Fibroblast of lung (primary cell): ENCODE results near the gene RASSF5. TPM values are rescaled to one million over a fixed set of nuclear protein-coding genes. Genes with fewer than 3 reads are reported as not detected.

ENCODE experiments used
- DNase-seq, 2 donors: peaks; one replicate each; pipeline versions ENCODE4 v3.0.0 to v3.0.0-alpha.2; 2010; ENCODE audit warnings: low read depth in 2 of 2
- H2AFZ ChIP-seq: 2 replicates; pipeline ENCODE4 v1.5.1; 2012; ENCODE audit warnings: low read length, control low read depth, inconsistent platforms
- H3K27ac ChIP-seq: 2 replicates; pipeline ENCODE4 v1.5.1; 2011; ENCODE audit warnings: low read length, control low read depth; ENCODE audit not compliant: insufficient read depth
- H3K27me3 ChIP-seq: 2 replicates; pipeline ENCODE4 v1.5.1; 2011; ENCODE audit warnings: mild to moderate bottlenecking, low read length; ENCODE audit not compliant: control insufficient read depth, insufficient read depth
- H3K36me3 ChIP-seq: 2 replicates; pipeline ENCODE4 v1.5.1; 2011; ENCODE audit warnings: low read length; ENCODE audit not compliant: control insufficient read depth, insufficient read depth
- H3K4me1 ChIP-seq: 2 replicates; pipeline ENCODE4 v1.5.1; 2011; ENCODE audit warnings: low read length; ENCODE audit not compliant: control insufficient read depth, insufficient read depth; ENCODE audit errors: extremely low read depth
- H3K4me2 ChIP-seq: 2 replicates; pipeline ENCODE4 v1.5.1; 2011; ENCODE audit warnings: low read length, control low read depth; ENCODE audit not compliant: insufficient read depth; ENCODE audit errors: extremely low read depth
- H3K4me3 ChIP-seq, 4 experiments: fragments of 200-600 bp in 1 of 4; sonication (generic) in 1 of 4; replicated peaks in 1 of 4; 2 replicates each; pipeline ENCODE4 v1.5.1; 2011 to 2016; ENCODE audit warnings: low read length in 4 of 4, low read depth in 3 of 4, mild to moderate bottlenecking in 3 of 4, control low read depth in 2 of 4, inconsistent platforms in 1 of 4, mixed read lengths in 1 of 4; ENCODE audit not compliant: insufficient read depth in 1 of 4; ENCODE audit errors: control extremely low read depth in 1 of 4
- H3K79me2 ChIP-seq: 2 replicates; pipeline ENCODE4 v1.5.1; 2012; ENCODE audit warnings: mild to moderate bottlenecking, low read length, inconsistent platforms; ENCODE audit not compliant: control insufficient read depth, insufficient read depth
- H3K9ac ChIP-seq: 2 replicates; pipeline ENCODE4 v1.5.1; 2011; ENCODE audit warnings: mild to moderate bottlenecking, low read length, control low read depth; ENCODE audit not compliant: insufficient read depth
- H3K9me3 ChIP-seq: 2 replicates; pipeline ENCODE4 v1.5.1; 2012; ENCODE audit warnings: low read depth, low read length; ENCODE audit not compliant: control insufficient read depth, insufficient read depth
- H4K20me1 ChIP-seq: 2 replicates; pipeline ENCODE4 v1.5.1; 2011; ENCODE audit warnings: low read length; ENCODE audit not compliant: control insufficient read depth, insufficient read depth; ENCODE audit errors: extremely low read depth
- CTCF ChIP-seq, 2 donors: IDR thresholded peaks in 1 of 2; conservative IDR thresholded peaks in 1 of 2; 1 replicate in 1 of 2; 2 replicates in 1 of 2; pipeline ENCODE4 v1.5.1; 2011 to 2012; ENCODE audit warnings: low read length in 2 of 2, control low read depth in 1 of 2, inconsistent platforms in 1 of 2, low read depth in 1 of 2, mild to moderate bottlenecking in 1 of 2
- EZH2 ChIP-seq: IDR thresholded peaks from 2 replicates; pipeline ENCODE4 v1.5.1; 2012; ENCODE audit warnings: low read length, control low read depth, mild to moderate bottlenecking; ENCODE audit errors: missing control alignments
- polyA plus RNA-seq, 2 donors: library from polyadenylated mRNA; depleted of rRNA in 1 of 2; stranded (reverse) in 1 of 2; unstranded in 1 of 2; fragments of >200 nt; gene quantifications; 2 replicates each; pipeline ENCODE4 v1.2.1, GENCODE V29; 2011 to 2012; ENCODE audit warnings: missing spikeins in 1 of 2
- total RNA-seq: library from RNA; depleted of rRNA; stranded (reverse); fragments of >200 nt; gene quantifications from 2 replicates; pipeline ENCODE4 v1.2.1, GENCODE V29; 2014

RASSF5 gene
- total and polyA plus RNA-seq, 2 donors (not counting 1 experiment from before 2014, with no cell fraction given), result 1.3 to 3.0 TPM

GRCh38 chr1:206593351-206593925 lies 86.1 kb downstream of the RASSF5 start:
- Histone ChIP-seq H3K27me3 (no peaks in the 10 kb centered on the region), H3K36me3 (peaks cover 9% of the 10 kb centered on the region), H3K4me1 (peaks cover 22% of the 10 kb centered on the region), H3K4me3 (no peak overlapping the region), H3K27ac (no peak overlapping the region), H3K4me2 (no peak overlapping the region), H4K20me1 (no peaks in the 10 kb centered on the region), H3K9me3 (no peaks in the 10 kb centered on the region), H3K79me2 (no peaks in the 10 kb centered on the region), H3K9ac (no peak overlapping the region), H2AFZ (no peak overlapping the region)
- TF ChIP-seq EZH2 (no peak), CTCF (conservative IDR thresholded peaks at IDR 0.05 in 1 of 2, IDR thresholded peaks at IDR 0.05 in 1 of 2; ENCODE audit: low read depth in 1 of 2, low read length in 2 of 2) (no peak)
- DNase-seq, result no peak

GRCh38 chr1:206595581-206596318 lies 88.4 kb downstream of the RASSF5 start:
- Histone ChIP-seq H2AFZ (no peak overlapping the region), H3K4me2 (no peak overlapping the region), H3K9ac (no peak overlapping the region), H3K4me1 (peaks cover 3% of the 10 kb centered on the region), H3K9me3 (no peaks in the 10 kb centered on the region), H3K4me3 (no peak overlapping the region), H3K27me3 (no peaks in the 10 kb centered on the region), H4K20me1 (no peaks in the 10 kb centered on the region), H3K79me2 (no peaks in the 10 kb centered on the region), H3K27ac (no peak overlapping the region), H3K36me3 (peaks cover 11% of the 10 kb centered on the region)
- DNase-seq, result no peak
- TF ChIP-seq CTCF (conservative IDR thresholded peaks at IDR 0.05 in 1 of 2, IDR thresholded peaks at IDR 0.05 in 1 of 2; ENCODE audit: low read depth in 1 of 2, low read length in 2 of 2), result no peak
- TF ChIP-seq EZH2, result no peak

GRCh38 chr1:206596319-206596666 lies 89.0 kb downstream of the RASSF5 start:
- no peaks in the 10 kb centered on the region for H3K27me3 ChIP-seq
- TF ChIP-seq EZH2 (no peak), CTCF (conservative IDR thresholded peaks at IDR 0.05 in 1 of 2, IDR thresholded peaks at IDR 0.05 in 1 of 2; ENCODE audit: low read depth in 1 of 2, low read length in 2 of 2) (no peak)

More at GRCh38 chr1:206596319-206596666, 89.0 kb downstream of the RASSF5 start:
- Histone ChIP-seq H2AFZ (no peak overlapping the region), H3K4me2 (no peak overlapping the region), H3K27ac (no peak overlapping the region), H3K79me2 (no peaks in the 10 kb centered on the region), H3K36me3 (peaks cover 11% of the 10 kb centered on the region), H3K9me3 (no peaks in the 10 kb centered on the region), H4K20me1 (no peaks in the 10 kb centered on the region), H3K9ac (no peak overlapping the region), H3K4me1 (no peaks in the 10 kb centered on the region), H3K4me3 (no peak overlapping the region)
- DNase-seq, result no peak
